ENCODE measurements around the gene DDX54. TPM values are rescaled to one million over a fixed set of nuclear protein-coding genes. Genes with fewer than 3 reads are reported as not detected.

The DDX54 gene
- total and polyA plus RNA-seq, 4 donors: 12.6 to 70.8 (median 47.9) TPM

DNA sequence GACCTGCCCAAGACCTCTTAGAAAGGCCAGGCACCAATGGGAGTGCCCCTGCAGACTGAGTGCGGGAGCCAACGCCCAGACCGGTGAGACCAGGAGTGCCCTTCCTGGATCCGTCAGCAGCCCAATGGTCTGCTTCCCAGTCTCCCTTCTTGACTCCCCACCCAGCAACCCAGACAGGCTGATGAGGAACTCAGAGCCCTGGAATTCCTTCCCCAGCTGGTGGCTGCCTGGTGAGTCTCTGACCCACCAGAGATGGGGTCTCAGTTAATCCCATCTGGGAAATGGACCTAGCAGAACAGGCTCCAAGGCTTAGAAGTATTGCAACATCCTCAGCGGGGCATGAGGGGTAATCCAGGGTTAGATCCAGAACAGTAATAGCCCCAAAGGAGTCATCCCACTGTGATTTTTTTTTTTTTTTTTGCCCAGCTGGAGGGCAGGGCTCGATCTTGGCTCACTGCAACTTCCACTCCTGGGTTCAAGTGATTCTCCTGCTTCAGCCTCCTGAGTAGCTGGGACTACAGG lies 48.2 kb downstream of the DDX54 start:
- H3K4me1 ChIP-seq (ENCODE audit: control insufficient read depth in 1 of 2, insufficient read depth in 2 of 2, low read length in 2 of 2): no peaks in the 10 kb centered on the region
- no peak overlapping the region for H3K4me3 ChIP-seq (ENCODE audit: low read length in 2 of 2)
- H3K9me3 ChIP-seq (ENCODE audit: control insufficient read depth, low read length): no peaks in the 10 kb centered on the region
- intact Hi-C loops (cut with DNase I): no loop called here
- ATAC-seq (ENCODE audit: low FRiP score) (no peak), DNase-seq (peak in 1 of 2 donors; percentile 40)
- H3K36me3 ChIP-seq (ENCODE audit: control insufficient read depth in 1 of 2, insufficient read depth in 2 of 2, low read length in 1 of 2): no peaks in the 10 kb centered on the region
- no peaks in the 10 kb centered on the region for H3K27me3 ChIP-seq (ENCODE audit: control insufficient read depth in 1 of 2, insufficient read depth in 2 of 2, low read length in 1 of 2)
- H3K27ac ChIP-seq (ENCODE audit: low read depth in 1 of 2, low read length in 2 of 2): no peak overlapping the region
- WGBS, 2 donors: 83 to 86% methylated on average over 6 of the region's 6 CpGs

DNA sequence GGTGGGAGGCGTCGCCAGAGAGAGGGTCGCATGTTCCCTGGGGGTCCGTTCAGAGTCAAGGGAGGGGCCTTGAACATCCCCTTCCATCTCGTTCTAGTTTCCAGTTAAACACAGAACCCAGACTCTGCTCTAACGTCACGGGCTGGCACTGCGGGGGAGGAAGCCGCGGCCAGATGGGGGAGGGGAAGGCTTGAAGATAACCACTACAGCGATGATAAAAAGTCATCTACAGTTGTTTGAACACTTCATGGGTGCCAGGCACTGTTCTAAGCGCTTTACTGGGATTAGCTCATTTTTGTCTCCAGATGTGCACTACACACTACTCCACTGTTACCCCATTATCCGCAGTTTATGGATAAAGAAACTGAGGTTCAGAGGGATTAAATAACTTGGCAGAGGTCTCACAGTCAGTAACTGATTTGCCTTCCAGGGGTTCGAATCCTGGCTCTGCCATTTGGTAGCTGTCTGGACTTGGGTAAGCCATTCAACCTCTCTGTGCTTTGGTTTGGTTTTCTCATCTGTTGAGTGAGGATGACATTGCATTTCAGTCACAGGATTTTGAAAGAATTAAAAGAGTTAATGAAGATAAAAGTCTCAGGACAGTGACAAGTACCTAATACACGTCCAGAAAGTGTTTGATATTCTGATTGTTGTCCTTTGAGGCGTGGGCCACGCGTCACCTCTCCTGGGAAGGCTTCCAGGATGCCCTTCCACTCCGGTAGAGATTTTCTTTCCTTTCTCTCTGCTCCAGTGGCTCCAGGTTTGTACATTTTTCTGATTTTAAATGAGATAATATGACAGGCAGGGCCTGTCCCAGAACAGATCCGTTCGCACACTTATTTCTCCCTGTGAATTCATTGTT lies 48.9 kb downstream of the DDX54 start:
- Histone ChIP-seq H3K9me3 (ENCODE audit: control insufficient read depth, low read length) (no peaks in the 10 kb centered on the region), H3K27ac (ENCODE audit: low read depth in 1 of 2, low read length in 2 of 2) (no peak overlapping the region), H3K4me1 (ENCODE audit: control insufficient read depth in 1 of 2, insufficient read depth in 2 of 2, low read length in 2 of 2) (no peaks in the 10 kb centered on the region), H3K36me3 (ENCODE audit: control insufficient read depth in 1 of 2, insufficient read depth in 2 of 2, low read length in 1 of 2) (no peaks in the 10 kb centered on the region), H3K4me3 (ENCODE audit: low read length in 2 of 2) (no peak overlapping the region), H3K27me3 (ENCODE audit: control insufficient read depth in 1 of 2, insufficient read depth in 2 of 2, low read length in 1 of 2) (no peaks in the 10 kb centered on the region)
- ATAC-seq (ENCODE audit: low FRiP score): no peak
- 32 to 33% methylated on average over 21 of the region's 21 CpGs for WGBS, 2 donors
- intact Hi-C loops (cut with DNase I): no loop called here
- peak in 1 of 2 donors; percentile 68 for DNase-seq

DNA sequence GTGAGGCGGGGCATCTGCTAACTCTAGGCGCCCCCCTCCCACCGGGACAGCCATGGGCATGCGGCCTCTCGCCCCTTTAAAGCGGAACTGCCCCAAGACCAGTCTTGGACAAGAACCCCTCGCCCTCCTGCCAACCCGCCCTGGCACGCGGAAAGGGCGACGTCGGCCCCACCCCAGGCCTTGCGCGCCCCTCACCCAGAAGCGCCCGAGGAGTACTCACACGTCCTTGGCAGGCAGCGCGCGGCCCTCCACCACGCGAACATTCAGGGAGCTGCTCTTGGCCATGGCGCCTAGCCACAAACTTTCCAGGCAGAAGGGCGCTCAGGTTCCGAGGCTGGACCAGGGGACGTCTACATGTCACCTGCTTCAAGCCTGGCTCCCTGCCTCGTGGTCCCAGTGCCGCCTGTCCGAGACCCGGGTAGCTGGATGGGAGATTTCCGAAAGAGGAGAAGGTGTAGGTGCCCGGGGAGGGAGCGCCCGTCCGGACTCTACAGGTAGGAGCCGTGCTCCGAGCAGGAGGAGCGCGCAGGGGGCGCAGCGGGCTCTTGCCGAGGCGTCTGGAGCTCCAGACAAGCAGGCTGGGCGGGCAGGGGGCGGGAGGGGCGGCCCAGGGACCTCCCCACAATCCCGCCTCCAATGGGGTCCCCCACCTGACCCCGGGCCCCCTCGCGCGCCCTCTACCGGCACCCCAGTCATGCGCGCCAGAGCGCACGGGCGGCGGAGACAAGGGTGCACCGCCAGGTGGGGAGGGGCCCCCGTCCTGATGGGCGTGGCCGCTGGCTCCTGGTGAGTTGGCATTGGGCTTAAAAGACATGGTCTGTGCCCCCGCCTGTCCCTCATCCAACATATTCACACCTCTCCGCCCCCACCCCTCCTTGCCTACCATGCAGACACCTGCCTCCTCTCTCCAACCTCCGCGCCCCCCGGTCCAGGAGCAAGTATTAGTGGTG lies 49.8 kb downstream of the DDX54 start, which contains the start of gene RASAL1:
Gene RASAL1 (minus strand): TSS at position 584 of the 950 bp plus-strand sequence. CDS start 299 bp downstream, at position 285.
- H3K27ac ChIP-seq (ENCODE audit: low read depth in 1 of 2, low read length in 2 of 2): no peak within 1 kb of the TSS
- DNase-seq (peak in 1 of 2 donors; percentile 75), ATAC-seq (ENCODE audit: low FRiP score) (no peak)
- WGBS, 2 donors: 3% methylated on average over 61 to 68 of the region's 68 CpGs
- no peak within 1 kb of the TSS for H3K4me3 ChIP-seq (ENCODE audit: low read length in 2 of 2)
- H3K36me3 ChIP-seq (ENCODE audit: control insufficient read depth in 1 of 2, insufficient read depth in 2 of 2, low read length in 1 of 2): no peaks in the 10 kb centered on the region
- intact Hi-C loops (cut with DNase I): no loop called here
- no peaks in the 10 kb centered on the region for H3K9me3 ChIP-seq (ENCODE audit: control insufficient read depth, low read length)
- no peaks in the 10 kb centered on the region for H3K27me3 ChIP-seq (ENCODE audit: control insufficient read depth in 1 of 2, insufficient read depth in 2 of 2, low read length in 1 of 2)
- no peaks in the 10 kb centered on the region for H3K4me1 ChIP-seq (ENCODE audit: control insufficient read depth in 1 of 2, insufficient read depth in 2 of 2, low read length in 2 of 2)

DNA sequence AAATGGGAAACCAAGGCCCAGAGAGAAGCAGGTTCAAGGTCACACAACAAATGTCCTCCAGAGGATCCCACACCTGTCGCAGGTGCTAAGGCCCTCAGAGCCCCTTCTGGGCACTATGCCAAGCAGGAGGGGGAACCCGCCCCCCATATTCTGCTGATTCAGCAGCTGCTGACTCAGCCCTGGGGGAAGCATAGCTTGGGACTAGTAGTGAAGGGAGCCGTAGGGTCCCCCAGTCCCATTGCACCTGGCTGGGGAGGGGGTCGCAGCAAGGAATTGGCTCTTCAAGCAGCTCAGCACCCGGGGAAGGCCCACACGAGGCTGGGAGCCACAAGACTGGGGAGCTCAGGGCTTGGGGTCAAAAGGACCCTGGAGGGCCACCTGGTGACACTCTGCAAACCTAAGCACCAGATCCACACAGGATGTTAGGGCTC lies 50.7 kb downstream of the DDX54 start:
- Histone ChIP-seq H3K4me3 (ENCODE audit: low read length in 2 of 2) (no peak overlapping the region), H3K27me3 (ENCODE audit: control insufficient read depth in 1 of 2, insufficient read depth in 2 of 2, low read length in 1 of 2) (no peaks in the 10 kb centered on the region), H3K27ac (ENCODE audit: low read depth in 1 of 2, low read length in 2 of 2) (no peak overlapping the region), H3K36me3 (ENCODE audit: control insufficient read depth in 1 of 2, insufficient read depth in 2 of 2, low read length in 1 of 2) (no peaks in the 10 kb centered on the region), H3K4me1 (ENCODE audit: control insufficient read depth in 1 of 2, insufficient read depth in 2 of 2, low read length in 2 of 2) (no peaks in the 10 kb centered on the region), H3K9me3 (ENCODE audit: control insufficient read depth, low read length) (no peaks in the 10 kb centered on the region)
- no peak for ATAC-seq (ENCODE audit: low FRiP score)
- DNase-seq: peak in 1 of 2 donors; percentile 71
- WGBS, 2 donors: 53 to 71% methylated on average over 6 of the region's 6 CpGs
- intact Hi-C loops (cut with DNase I): no loop called here

DNA sequence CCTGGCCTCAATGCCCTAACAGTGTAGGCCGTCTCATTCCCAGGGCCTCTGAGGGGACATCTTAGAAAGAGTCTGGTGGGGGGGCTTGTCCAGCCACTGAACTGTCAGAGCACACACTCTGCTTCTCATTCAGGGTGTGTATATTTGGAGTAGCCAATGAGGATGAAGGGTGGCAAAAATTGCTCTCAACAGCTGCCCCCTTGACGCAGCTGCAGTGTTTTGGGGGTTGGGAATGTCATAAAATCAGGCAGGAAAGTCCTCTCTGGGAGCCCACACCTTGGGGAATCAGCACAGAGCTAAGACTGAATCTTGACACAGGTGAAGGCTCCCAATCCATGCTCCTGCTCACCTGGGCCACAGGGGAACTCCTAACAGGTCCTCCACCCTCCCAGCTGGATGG lies 51.2 kb downstream of the DDX54 start:
- 74 to 75% methylated on average over 2 of the region's 2 CpGs for WGBS, 2 donors
- Histone ChIP-seq H3K27me3 (ENCODE audit: control insufficient read depth in 1 of 2, insufficient read depth in 2 of 2, low read length in 1 of 2) (no peaks in the 10 kb centered on the region), H3K36me3 (ENCODE audit: control insufficient read depth in 1 of 2, insufficient read depth in 2 of 2, low read length in 1 of 2) (no peaks in the 10 kb centered on the region), H3K27ac (ENCODE audit: low read depth in 1 of 2, low read length in 2 of 2) (no peak overlapping the region), H3K9me3 (ENCODE audit: control insufficient read depth, low read length) (no peaks in the 10 kb centered on the region), H3K4me1 (ENCODE audit: control insufficient read depth in 1 of 2, insufficient read depth in 2 of 2, low read length in 2 of 2) (no peaks in the 10 kb centered on the region), H3K4me3 (ENCODE audit: low read length in 2 of 2) (no peak overlapping the region)
- intact Hi-C loops (cut with DNase I): no loop called here
- DNase-seq (no peak), ATAC-seq (ENCODE audit: low FRiP score) (no peak)

DNA sequence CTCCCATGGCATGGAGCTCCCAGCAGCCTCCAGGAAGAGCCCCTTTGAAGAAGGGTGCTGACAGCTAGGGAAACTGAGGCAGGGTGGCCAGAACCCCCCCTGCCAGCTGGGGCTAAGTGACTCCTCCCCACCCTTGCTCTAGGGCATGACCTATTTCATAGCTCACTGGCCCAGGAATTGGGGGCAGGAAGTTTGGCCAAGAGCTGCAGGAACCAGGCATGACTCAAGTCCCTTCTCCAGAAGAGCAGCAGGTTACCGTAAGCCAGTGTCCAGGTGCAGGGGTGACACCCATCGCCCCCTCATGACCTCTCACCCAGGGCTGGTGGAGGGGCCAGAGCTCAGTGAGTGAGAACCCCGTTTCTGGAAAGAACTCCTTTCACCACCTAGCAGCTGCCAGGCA lies 51.6 kb downstream of the DDX54 start:
- WGBS, 2 donors: 61 to 71% methylated on average over 3 of the region's 3 CpGs
- no peak overlapping the region for H3K4me3 ChIP-seq (ENCODE audit: low read length in 2 of 2)
- ATAC-seq (ENCODE audit: low FRiP score): no peak
- H3K27me3 ChIP-seq (ENCODE audit: control insufficient read depth in 1 of 2, insufficient read depth in 2 of 2, low read length in 1 of 2): no peaks in the 10 kb centered on the region
- intact Hi-C loops (cut with DNase I): no loop called here
- no peaks in the 10 kb centered on the region for H3K4me1 ChIP-seq (ENCODE audit: control insufficient read depth in 1 of 2, insufficient read depth in 2 of 2, low read length in 2 of 2)
- H3K9me3 ChIP-seq (ENCODE audit: control insufficient read depth, low read length): no peaks in the 10 kb centered on the region
- H3K36me3 ChIP-seq (ENCODE audit: control insufficient read depth in 1 of 2, insufficient read depth in 2 of 2, low read length in 1 of 2): no peaks in the 10 kb centered on the region
- no peak for DNase-seq
- no peak overlapping the region for H3K27ac ChIP-seq (ENCODE audit: low read depth in 1 of 2, low read length in 2 of 2)

DNA sequence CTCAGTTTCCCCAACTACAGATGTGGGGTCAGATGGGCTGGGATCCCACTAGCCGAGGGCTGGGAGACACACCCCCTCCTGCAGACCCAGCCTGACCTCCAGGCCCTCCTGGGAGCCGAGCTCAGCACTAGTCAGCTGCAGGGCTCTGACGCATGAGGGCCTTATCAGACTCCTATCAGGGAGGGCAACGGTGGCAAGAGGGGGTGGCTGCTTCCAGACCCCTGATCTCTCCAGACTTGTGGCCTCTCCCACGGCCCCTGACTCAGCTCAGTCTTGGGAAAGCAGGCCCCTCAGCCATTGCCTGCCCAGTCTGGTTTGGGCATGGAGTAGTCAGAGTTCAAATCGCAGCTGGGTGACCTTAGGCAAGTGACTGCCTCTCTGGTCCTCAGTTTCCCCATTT lies 52.2 kb downstream of the DDX54 start:
- no peaks in the 10 kb centered on the region for H3K4me1 ChIP-seq (ENCODE audit: control insufficient read depth in 1 of 2, insufficient read depth in 2 of 2, low read length in 2 of 2)
- intact Hi-C loops (cut with DNase I): no loop called here
- H3K9me3 ChIP-seq (ENCODE audit: control insufficient read depth, low read length): no peaks in the 10 kb centered on the region
- ATAC-seq (ENCODE audit: low FRiP score): no peak
- no peak overlapping the region for H3K27ac ChIP-seq (ENCODE audit: low read depth in 1 of 2, low read length in 2 of 2)
- no peak for DNase-seq
- WGBS, 2 donors: 39 to 41% methylated on average over 6 of the region's 6 CpGs
- H3K4me3 ChIP-seq (ENCODE audit: low read length in 2 of 2): no peak overlapping the region
- no peaks in the 10 kb centered on the region for H3K27me3 ChIP-seq (ENCODE audit: control insufficient read depth in 1 of 2, insufficient read depth in 2 of 2, low read length in 1 of 2)
- H3K36me3 ChIP-seq (ENCODE audit: control insufficient read depth in 1 of 2, insufficient read depth in 2 of 2, low read length in 1 of 2): no peaks in the 10 kb centered on the region

DNA sequence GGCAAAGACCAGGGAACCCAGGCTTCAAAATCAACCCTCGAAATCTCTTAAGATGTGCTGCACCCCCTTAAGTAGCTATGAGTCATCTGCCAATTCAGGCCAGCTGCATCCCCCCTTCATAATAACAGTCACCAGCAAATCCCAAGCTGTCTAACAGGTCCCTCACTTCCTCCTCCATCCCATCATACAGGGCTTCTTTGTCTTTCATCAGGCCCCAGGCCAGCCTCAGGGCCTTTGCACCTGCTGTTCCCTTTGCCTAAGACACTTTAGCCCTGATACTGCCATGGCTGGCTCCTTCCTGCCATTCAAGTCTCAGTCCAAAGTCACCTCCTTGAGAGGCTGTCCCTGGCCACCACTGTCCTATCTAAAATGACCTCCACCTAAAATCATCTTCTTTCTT lies 53.7 kb downstream of the DDX54 start:
- WGBS, 2 donors: 71 to 73% methylated on average over 1 of the region's 1 CpG
- ATAC-seq (ENCODE audit: low FRiP score): no peak
- DNase-seq: no peak
- Histone ChIP-seq H3K36me3 (ENCODE audit: control insufficient read depth in 1 of 2, insufficient read depth in 2 of 2, low read length in 1 of 2) (no peaks in the 10 kb centered on the region), H3K9me3 (ENCODE audit: control insufficient read depth, low read length) (no peaks in the 10 kb centered on the region), H3K27ac (ENCODE audit: low read depth in 1 of 2, low read length in 2 of 2) (no peak overlapping the region), H3K4me1 (ENCODE audit: control insufficient read depth in 1 of 2, insufficient read depth in 2 of 2, low read length in 2 of 2) (no peaks in the 10 kb centered on the region), H3K4me3 (ENCODE audit: low read length in 2 of 2) (no peak overlapping the region), H3K27me3 (ENCODE audit: control insufficient read depth in 1 of 2, insufficient read depth in 2 of 2, low read length in 1 of 2) (no peaks in the 10 kb centered on the region)
- intact Hi-C loops (cut with DNase I): no loop called here

Data from aorta (tissue), 5 donors.